GM20431 (cell line): ENCODE data around the gene CCDC27.

ENCODE experiments used
- in situ Hi-C: fragments of 300-500 bp; cut with MseI, MboI; formaldehyde crosslinking; loops from one replicate; pipeline ENCODE4 v1.15.0; 2020; ENCODE audit warnings: low sequenced_read_pairs; ENCODE audit not compliant: unreplicated experiment

The CCDC27 gene

DNA sequence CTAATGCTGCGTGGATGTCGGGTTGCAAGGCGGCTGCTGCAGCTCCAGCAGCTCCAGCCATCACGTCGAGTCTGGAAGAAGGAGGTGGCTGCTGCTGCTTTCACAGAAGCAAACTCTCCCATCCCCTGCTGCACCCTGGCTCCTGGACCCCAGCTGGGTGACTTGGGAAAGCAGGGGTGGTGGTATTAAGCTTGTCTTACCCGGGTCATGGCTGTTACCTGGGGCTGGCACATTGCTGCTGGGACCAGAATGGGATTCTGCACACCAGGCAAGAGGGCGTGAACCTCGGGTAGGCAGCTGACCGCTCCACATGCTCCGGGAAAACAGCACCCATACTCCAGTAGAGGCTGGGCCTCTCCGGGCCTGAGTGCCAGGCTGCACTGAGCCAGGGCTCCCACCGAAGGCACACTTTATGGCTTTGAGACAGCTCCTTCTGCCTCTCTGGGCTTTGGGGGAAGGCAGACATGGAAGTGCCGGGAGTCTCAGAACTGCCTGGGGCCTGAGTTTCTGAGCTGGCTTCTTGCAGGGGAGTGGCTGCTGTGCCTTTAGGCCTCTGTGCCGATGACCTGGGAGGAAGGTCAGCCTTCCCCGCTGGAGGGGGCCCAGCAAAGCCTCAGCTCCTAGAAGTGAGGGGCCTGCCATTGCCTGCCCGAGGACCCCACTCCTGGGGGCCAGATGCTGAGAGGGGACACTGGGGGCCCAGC, 21.5 kb downstream of the CCDC27 start:
- in situ Hi-C loops = no loop called here

DNA sequence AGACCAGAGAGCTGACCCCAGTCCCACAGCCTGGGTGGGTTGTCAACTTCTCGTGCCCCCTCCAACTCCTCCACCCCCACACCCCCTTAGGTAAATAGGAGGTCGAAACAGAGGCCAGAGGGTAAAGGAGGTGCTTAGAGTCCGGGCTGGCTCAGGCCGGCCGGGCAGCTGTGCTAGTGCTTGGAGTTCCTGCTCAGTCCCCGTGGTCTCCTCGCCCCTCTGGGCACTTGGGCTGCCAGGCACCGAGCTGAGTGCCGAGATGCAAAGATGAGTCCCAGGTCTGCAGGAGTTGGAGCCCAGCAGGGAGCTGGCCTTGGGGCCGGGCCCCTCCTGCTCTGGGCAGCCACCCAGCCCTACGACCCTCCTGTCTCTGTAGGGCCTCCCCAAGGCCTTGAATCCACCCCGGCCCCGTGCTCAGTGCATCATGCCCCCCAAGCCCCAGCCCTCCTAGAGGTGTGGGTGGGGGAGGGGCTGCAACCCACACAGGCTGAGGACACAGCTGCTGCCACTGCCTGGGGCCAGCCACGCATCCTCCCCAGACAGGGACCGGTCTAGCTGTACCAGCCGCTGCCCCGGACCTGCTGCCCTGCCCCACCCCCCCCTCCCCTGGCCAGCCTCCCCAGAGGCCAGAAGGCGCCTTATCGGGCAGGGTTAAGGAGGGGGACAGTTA, 22.2 kb downstream of the CCDC27 start:
- in situ Hi-C loops = no loop called here

- in situ Hi-C loops = no loop called here
These were observed 22.8 kb downstream of the CCDC27 start for GRCh38 chr1:3774946-3775489.

DNA sequence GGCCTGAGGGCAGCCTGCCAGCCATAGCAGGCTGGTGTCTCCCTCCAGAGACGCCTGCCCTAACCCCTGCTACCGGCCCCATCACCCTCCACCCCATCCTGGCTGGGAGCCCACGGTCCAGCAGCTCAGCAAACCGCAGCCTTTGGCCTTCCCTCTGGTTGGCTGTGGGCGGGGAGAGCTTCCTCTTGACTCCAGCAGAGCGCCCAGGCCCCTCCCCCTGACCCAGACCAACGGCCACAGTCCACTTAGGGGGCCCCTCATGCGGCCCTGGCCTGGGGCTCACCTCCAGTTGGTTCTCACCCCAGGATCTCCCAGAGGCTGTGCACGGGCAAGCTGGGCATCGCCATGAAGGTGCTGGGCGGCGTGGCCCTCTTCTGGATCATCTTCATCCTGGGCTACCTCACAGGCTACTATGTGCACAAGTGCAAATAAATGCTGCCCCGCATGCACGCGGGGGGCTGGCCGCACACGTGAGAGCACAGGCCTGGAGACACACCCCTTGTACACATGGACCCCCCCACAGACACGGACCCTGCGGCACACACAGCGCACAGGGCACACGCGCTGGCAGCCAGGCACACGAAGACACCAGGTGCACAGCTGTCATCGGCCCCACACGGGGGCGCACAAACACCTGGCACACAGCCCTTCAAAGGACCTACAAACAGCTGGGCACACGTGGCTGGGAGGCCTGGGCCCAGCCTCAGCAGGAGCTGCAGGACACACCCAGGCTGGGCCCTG, 23.4 kb downstream of the CCDC27 start:
- in situ Hi-C loops = no loop called here

- in situ Hi-C loops = no loop called here
These were observed 24.1 kb downstream of the CCDC27 start for GRCh38 chr1:3776231-3776961.

- in situ Hi-C loops = no loop called here
These were observed 24.9 kb downstream of the CCDC27 start for GRCh38 chr1:3777078-3777547.

DNA sequence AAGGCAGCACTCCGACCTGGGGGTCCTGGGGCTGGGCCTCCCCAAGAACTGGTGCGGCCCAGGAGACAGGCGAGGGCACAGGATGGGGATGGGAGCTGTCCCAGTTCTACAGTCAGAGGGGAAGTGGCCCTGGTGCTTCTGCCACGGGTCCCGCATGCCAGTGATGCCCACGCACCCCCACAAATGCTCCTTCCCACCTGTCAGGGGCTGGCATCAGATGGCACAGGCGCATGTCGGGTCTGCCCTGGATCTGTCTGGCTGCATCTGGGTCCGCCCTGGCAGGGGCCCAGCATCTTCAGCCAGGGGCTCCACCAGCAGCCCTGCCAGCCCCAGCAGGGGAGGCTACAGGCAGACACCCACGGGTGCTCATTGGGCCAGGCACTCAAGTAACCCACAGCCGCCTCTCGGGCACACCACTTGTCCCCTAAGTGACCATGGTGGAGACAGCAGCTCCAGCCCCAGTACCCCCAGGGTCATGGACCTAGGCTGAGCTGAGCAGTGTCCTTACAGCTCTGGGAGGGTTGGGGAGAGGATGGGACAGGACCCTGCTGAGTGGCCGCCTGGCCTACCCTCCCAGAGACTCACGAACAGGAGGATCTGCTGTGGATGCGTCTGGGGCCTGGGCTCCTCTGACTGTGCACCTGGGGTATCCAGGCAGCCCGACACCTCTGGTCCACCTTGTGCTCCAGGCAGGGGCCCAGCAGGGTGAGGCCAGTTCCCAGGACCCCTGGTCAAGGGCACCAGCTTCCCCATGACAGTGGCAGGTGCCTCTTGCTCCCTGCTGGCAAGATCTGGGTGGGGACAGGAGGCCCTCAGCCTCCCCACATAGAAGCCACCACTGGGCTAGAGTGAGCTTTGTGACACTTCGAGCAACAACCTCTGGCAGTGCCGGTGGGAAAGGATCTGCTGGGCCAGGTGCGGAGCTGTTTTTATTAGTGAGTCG, 25.7 kb downstream of the CCDC27 start:
- in situ Hi-C loops = no loop called here

DNA sequence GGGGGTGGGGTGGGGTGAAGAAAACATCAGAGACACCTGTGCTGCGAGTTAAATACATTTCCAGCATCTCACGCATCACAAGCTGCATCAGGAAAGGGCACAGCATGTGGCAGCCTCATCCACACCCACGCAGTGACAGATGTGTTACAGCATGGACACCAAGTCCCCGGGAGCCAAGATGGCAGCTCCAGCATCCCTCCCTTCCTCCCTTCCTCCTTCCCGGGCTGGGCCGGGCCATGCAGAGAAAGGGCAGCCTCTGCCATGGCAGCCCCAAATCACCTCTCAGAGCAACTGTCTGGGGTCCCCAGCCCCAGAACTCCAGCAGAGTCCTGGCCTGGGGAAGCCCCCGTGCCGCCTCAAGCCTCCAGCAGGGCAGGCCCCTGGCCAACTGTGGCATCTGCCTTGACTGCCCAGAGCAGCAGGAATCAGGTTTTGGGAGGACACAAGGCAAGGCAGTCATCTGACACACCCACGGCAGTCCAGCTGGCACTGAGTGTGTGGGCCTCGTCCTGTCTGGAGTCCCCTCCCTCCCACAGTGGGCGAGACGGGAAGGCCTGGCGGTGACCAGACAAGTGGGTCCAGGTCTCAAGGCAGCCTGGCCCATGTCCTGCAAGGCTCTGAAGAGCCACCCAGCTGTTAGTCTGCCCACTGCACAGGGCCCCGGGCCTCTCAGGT, 26.5 kb downstream of the CCDC27 start:
- in situ Hi-C loops = no loop called here

GRCh38 chr1:3779265-3779911, 27.1 kb downstream of the CCDC27 start:
- in situ Hi-C loops = no loop called here

DNA sequence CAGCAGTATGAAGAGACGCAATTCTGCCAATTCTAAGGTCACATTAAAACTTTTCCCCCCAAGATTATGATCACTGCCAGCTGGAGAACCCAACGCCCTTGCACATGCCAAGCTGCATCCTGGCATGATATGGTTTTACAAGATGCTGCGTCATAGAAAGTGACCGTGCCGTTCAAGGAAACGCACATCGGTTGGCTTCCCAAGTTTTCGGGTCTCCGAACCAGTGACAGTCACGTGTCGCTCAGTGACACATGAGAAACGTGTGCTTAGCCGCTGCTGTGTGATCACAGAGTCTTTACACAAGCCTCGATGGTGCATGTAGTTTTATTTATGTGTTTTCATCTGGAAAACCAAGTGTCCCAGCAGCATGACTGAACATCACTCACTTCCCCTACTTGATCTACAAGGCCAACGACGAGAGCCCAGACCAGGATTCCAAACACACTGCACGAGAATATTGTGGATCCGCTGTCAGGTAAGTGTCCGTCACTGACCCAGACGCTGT, 27.7 kb downstream of the CCDC27 start:
- in situ Hi-C loops = no loop called here

DNA sequence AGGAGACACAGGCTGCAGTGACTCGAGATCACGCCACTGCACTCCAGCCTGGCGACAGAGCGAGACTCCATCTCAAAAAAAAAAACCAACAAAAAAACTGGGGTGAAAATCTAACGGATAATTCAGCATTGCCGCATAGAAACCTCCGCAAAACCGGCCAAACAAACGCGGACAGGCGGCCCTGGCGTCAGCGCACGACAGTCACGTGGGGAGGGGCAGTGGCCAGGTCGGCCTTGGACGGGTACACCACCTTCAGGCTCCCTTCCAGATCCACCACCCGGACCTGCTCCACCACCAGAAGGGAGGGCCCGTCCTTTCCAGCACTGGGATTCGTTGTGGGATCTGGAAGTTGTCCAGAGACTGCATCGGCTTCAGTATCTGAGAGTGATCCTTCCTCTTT, 28.7 kb downstream of the CCDC27 start:
- in situ Hi-C loops = no loop called here

DNA sequence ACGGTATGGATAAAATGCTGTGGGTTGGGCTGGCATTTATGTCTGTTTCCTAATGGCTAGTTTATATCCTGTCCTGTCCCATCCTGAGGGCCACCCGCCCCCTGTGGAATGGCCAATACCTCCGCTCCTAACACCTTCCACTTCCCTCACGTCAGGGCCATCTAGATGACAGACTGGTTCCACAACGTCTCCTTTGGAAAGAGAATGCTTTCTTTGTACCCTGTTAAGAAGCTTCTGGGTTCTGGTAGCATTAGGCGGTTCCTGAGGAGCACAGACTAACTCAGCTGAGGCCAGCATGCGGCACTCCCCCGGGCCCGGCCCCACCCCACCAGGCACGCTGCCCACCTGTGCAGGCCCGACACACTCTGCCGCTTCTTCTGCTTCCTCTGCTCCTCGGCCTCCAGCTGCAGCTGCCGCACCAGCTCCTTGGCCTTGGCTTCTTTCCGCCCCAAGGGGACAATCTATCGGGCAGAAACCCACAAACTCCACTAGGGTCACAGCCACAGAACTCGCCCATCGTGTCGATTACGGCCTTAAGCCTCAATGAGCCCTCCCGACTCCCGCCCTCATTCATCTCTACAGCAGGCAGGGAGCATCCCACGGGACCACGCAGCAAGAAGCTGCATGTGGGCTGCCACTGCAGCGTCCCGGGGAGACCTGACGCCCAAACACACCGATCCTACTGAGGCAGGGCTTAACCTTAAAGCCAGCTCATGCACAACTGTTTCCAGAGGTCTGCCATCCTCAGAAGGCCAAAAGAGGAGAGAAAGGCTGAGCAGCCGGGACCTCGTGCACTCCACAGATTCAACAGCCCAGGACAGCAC, 31.6 kb downstream of the CCDC27 start:
- in situ Hi-C loops = no loop called here

DNA sequence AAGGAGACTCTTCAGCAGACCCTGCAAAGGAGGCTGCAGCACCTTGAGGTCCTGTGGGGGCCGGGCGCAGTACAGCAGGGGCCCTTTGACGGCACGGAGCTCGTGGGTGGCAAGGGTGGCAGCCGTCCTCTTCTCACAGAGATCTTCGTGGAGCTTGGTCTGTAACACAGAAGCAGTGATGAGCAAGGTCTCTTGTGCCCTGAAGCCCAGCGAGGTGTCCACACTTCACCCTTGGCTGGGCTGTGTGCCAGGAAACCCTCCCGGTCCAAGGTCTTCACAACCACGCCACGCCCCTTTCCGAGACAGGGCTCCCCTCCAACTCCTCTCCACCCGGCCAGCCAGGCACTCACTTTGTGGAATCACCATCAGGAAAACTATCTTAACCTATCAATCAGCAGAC, 32.8 kb downstream of the CCDC27 start:
- in situ Hi-C loops = no loop called here

- in situ Hi-C loops = no loop called here
These were observed 33.4 kb downstream of the CCDC27 start for GRCh38 chr1:3785456-3786157.

DNA sequence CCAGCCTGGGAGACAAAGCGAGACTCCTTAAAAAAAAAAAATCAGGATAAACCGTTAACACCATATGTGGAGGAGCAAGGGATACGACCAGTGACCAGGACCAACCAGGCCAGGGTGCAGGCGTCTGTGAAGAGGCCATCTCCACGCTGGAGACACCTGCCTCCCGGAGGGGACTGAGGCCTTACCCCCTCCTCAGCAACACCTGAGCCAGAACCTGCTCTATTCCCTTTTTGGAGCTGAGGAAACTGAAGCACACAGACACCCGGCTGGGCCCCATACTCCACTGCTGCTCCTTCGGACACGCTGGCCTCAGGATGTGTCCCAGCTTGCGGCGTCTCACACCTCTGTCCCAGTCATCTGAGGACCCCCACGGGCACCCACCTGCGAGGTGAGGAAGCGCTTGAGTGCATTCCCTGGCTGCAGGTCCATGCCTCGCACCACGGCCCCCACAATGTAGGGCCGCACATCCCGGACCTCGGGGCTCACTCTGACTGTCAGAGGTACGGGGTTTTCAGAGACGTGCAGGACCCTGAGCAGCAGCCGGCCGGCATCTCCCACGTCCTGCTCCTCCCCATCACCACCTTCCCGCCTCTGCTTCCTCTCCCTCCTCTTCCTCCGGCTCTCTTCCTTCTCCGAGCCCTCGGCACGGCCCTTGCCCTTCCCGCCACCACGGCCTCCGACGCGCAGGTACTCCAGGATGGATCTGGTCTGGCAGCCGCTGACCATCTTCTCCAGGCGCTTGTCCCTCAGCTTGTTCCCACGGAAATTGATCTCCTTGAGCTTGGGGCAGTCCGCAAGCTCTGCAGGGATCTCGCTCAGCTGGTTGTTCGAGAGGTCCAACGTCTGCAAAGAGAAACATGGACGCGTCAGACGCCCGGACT, 34.5 kb downstream of the CCDC27 start:
- in situ Hi-C loops = no loop called here

DNA sequence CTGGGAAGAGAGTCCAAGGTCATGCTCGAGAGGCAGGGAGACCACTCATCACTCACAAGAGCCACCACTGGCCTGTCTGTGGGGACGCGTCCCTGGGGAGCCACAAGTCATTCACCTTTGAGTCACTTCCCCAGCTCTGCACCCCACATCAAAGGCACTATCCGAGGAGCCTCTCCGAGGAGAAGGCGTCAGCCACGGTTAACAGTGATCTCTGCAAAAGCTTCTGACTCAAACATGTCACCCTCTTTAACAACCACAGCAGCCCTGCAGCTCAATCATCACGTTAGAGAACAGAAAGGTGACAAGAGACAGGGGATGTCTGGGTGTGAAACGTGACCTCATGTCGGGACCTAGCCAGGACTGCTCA, 35.1 kb downstream of the CCDC27 start:
- in situ Hi-C loops = no loop called here
